Calu3 (cell line): ENCODE measurements around the gene MDH1. TPM values are rescaled to one million over a fixed set of nuclear protein-coding genes. Genes with fewer than 3 reads are reported as not detected.

Source experiments
- BruUV-seq: library from RNA; stranded (reverse); fragments of 400-500 nt; replicated peaks from 2 replicates; lab custom pipeline; 2021; lab: Mats Ljungman, UMichigan
- CTCF ChIA-PET: fragments of 300-600 bp; sonication (Branson Sonifier 250); formaldehyde crosslinking; loops from one replicate; lab custom pipeline; 2022; ENCODE audit warnings: antibody characterized with exemption; lab: Charles Lee
- DNase-seq: peaks from one replicate; pipeline ENCODE4 v3.0.0; 2022
- H3K27ac Mint-ChIP-seq: one replicate; pipeline ENCODE4 v1.8.0; 2022; ENCODE audit warnings: mixed read lengths; ENCODE audit not compliant: unreplicated experiment
- H3K27me3 Mint-ChIP-seq: one replicate; pipeline ENCODE4 v1.8.0; 2022; ENCODE audit warnings: mixed read lengths; ENCODE audit not compliant: unreplicated experiment
- H3K36me3 Mint-ChIP-seq: one replicate; pipeline ENCODE4 v1.8.0; 2022; ENCODE audit warnings: mild to moderate bottlenecking, moderate library complexity, mixed read lengths; ENCODE audit not compliant: insufficient read depth, unreplicated experiment
- H3K4me1 Mint-ChIP-seq: one replicate; pipeline ENCODE4 v1.8.0; 2022; ENCODE audit warnings: mild to moderate bottlenecking, low read depth, mixed read lengths; ENCODE audit not compliant: unreplicated experiment
- H3K4me3 Mint-ChIP-seq: one replicate; pipeline ENCODE4 v1.8.0; 2022; ENCODE audit warnings: mild to moderate bottlenecking, low read depth, moderate library complexity, mixed read lengths; ENCODE audit not compliant: unreplicated experiment
- H3K9me3 Mint-ChIP-seq: one replicate; pipeline ENCODE4 v1.8.0; 2022; ENCODE audit warnings: low read depth, mixed read lengths; ENCODE audit not compliant: unreplicated experiment
- intact Hi-C: fragments of 100-400 bp; cut with micrococcal nuclease; formaldehyde crosslinking; loops from one replicate; pipeline ENCODE4 v1.10.0; 2022; ENCODE audit not compliant: unreplicated experiment
- total RNA-seq: library from RNA; stranded (reverse); gene quantifications from 2 replicates; pipeline ENCODE4 v1.2.3, GENCODE V29; 2022
- TF ChIP-seq, protein P1 (sequence below): fragments of 200-600 bp; IDR thresholded peaks from one replicate; pipeline ENCODE4 v1.8.0; 2022; ENCODE audit warnings: antibody characterized with exemption; ENCODE audit not compliant: unreplicated experiment

The MDH1 gene
- total RNA-seq, 1 experiment from 2014 or later, result 154 TPM

DNA sequence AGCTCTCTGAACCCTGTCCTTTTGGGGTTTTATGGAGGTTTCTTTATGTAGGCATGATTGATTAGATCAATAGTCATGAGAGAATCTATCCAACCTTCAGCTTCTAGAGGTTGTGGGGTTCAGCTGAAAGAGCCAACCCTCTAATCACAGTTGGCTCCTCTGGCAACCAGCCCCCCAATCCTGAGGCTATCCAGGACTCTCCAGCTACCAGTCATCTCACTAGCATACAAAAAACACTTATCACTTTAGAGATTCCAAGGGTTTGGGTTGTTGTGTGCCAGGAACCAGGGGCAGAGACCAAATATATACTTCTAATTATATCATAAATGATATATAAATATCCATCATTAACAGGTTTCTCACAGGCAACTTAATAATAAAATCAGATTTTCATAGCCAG lies 12.2 kb upstream of the MDH1 start:
- DNase-seq, result no peak
- peaks cover 12% of the 10 kb centered on the region for H3K4me1 Mint-ChIP-seq
- CTCF ChIA-PET, result no interaction called here
- no TSS peak for BruUV-seq
- TF ChIP-seq, protein P1, sequence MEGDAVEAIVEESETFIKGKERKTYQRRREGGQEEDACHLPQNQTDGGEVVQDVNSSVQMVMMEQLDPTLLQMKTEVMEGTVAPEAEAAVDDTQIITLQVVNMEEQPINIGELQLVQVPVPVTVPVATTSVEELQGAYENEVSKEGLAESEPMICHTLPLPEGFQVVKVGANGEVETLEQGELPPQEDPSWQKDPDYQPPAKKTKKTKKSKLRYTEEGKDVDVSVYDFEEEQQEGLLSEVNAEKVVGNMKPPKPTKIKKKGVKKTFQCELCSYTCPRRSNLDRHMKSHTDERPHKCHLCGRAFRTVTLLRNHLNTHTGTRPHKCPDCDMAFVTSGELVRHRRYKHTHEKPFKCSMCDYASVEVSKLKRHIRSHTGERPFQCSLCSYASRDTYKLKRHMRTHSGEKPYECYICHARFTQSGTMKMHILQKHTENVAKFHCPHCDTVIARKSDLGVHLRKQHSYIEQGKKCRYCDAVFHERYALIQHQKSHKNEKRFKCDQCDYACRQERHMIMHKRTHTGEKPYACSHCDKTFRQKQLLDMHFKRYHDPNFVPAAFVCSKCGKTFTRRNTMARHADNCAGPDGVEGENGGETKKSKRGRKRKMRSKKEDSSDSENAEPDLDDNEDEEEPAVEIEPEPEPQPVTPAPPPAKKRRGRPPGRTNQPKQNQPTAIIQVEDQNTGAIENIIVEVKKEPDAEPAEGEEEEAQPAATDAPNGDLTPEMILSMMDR, result no peak
- peaks cover 4% of the 10 kb centered on the region for H3K36me3 Mint-ChIP-seq
- H3K27me3 Mint-ChIP-seq, result no peaks in the 10 kb centered on the region
- no peak overlapping the region for H3K4me3 Mint-ChIP-seq
- no peak overlapping the region for H3K27ac Mint-ChIP-seq
- intact Hi-C loops, result no loop called here
- peaks cover 3% of the 10 kb centered on the region for H3K9me3 Mint-ChIP-seq

DNA sequence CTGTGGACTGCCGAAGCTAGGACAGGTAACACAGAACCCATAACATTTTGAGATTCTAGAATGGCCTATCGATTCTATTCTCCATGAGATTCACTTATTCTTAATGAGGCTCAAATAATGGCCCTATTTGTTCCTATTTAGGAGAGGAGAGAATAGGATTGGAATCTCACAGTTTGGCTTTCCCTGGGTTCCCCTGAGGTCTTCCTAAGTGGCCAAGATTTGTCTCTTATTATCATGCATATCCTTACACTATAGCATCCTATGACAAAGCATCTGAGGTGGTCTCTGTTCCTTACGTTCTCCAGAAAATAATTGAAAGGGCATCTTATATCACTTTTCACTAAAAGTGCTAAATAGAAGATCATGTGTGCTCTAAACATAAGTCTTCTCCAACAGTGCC lies 10.0 kb upstream of the MDH1 start:
- TF ChIP-seq, protein P1, result no peak
- H3K27ac Mint-ChIP-seq, result no peak overlapping the region
- CTCF ChIA-PET, result no interaction called here

DNA sequence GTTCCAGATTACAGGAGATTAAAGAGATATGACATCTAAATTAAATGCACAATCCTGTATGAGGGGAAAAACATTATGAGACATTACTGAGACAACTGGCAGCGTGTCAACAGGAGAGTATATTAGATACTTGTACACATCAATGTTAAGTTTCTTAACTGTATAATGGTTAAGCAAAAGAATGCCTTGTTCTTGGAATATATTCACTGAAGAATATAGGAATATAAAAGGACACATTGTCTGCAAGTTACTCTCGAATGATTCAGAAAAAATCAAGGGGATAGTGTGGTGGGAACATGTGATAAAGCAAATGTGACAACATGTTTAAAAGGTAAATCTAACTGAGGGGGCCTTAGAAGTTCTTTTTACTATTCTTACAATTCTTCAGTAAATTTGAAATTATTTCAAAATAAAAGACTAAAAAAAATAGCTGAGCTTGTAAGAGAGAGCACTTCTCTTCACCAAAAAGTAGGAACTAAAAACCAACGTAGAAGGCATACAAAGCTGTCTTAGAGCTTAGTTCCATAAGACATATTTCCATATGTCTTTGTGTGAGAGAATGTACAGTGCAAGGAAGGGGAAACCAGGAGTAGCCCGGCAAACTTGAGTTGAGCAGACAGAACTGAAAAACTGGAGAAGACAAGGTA lies 8.0 kb upstream of the MDH1 start:
- no peak overlapping the region for H3K4me3 Mint-ChIP-seq
- H3K4me1 Mint-ChIP-seq, result peaks cover 12% of the 10 kb centered on the region
- H3K27ac Mint-ChIP-seq, result no peak overlapping the region
- TF ChIP-seq, protein P1, result no peak
- DNase-seq, result no peak
- BruUV-seq, result no TSS peak
- intact Hi-C loops, result loop anchor here (10.0 kb wide), 1 partner anchor 304 kb away; no protein-coding TSS in a partner anchor
- CTCF ChIA-PET, result no interaction called here
- no peaks in the 10 kb centered on the region for H3K9me3 Mint-ChIP-seq
- peaks cover 4% of the 10 kb centered on the region for H3K36me3 Mint-ChIP-seq
- no peaks in the 10 kb centered on the region for H3K27me3 Mint-ChIP-seq

More for the DNA sequence above, 10.0 kb upstream of the MDH1 start:
- Mint-ChIP-seq H3K4me3 (no peak overlapping the region), H3K4me1 (peaks cover 12% of the 10 kb centered on the region), H3K36me3 (peaks cover 4% of the 10 kb centered on the region), H3K27me3 (no peaks in the 10 kb centered on the region), H3K9me3 (peaks cover 3% of the 10 kb centered on the region)
- no peak for DNase-seq
- BruUV-seq, result no TSS peak
- intact Hi-C loops, result no loop called here

DNA sequence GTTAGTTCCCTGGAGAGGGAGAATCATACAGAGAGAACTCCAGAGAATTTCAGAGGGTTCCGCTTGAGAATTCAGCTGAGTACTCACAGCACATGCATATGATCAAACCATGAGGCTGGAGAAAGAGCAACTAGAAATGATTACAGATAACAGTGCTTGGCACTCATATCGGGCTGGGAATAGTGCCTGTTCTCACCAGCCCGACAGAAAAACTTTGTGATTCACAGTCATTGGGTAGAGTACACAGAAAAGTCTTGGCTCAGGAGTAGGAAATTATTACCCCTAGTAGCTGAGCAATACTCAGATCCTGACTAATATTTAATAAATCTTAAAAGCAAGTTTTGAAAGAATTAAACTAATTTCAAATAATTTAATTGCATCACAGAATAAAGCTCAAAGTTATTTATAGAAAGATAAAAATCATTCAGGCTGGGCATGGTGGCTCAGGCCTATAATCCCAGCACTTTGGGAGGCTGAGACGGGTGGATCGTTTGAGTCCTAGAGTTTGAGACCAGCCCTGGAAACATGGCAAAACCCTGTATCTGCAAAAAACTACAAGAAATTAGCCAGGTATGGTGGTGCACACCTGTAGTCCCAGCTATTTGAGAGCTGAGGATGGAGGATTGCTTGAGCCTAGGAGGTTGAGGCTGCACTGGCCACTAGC lies 7.3 kb upstream of the MDH1 start:
- no TSS peak for BruUV-seq
- Mint-ChIP-seq H3K9me3 (no peaks in the 10 kb centered on the region), H3K27me3 (no peaks in the 10 kb centered on the region), H3K4me3 (no peak overlapping the region), H3K4me1 (peaks cover 12% of the 10 kb centered on the region), H3K36me3 (peaks cover 4% of the 10 kb centered on the region), H3K27ac (no peak overlapping the region)
- no peak for DNase-seq
- CTCF ChIA-PET, result interaction anchor here (0.7 kb wide), 1 partner anchor 981 kb away, joined by 3 read pairs; no protein-coding TSS in a partner anchor
- intact Hi-C loops, result loop anchor here (10.0 kb wide), 1 partner anchor 303 kb away; no protein-coding TSS in a partner anchor
- TF ChIP-seq, protein P1, result no peak
